ENCODE measurements around the gene MED12L.

MED12L gene

DNA sequence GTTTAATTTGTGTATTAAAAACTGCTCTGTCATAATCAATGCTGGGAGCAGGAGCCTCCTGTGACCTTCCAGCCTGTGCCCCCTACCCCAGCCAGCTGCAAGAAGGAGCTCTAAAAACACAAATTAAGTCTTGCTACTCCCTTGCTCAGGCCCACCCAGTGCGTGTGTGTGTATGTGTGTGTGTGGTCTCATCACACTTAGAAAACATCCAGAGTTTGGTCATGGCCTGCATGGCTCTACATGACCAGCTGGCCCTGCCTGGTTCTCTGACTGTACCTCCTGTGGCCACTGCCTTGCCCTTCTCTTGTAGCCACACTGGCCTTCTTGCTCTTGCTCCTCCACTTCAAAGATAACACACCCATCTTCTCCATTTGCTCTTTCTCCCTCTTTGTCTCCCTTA, 179.1 kb downstream of the MED12L start:
- TF ChIP-seq TAF1 (IDR thresholded peaks at IDR 0.05; ENCODE audit: borderline replicate concordance, insufficient read depth, low read length) (no peak), POLR2AphosphoS5 (IDR thresholded peaks at IDR 0.05; ENCODE audit: low read depth, low read length) (no peak), REST (IDR thresholded peaks at IDR 0.05; ENCODE audit: insufficient read depth in 1 of 2, low read depth in 2 of 2, low read length in 2 of 2) (no peak), SIN3A (IDR thresholded peaks at IDR 0.05; ENCODE audit: borderline replicate concordance, insufficient read depth, low read length) (no peak), FOXP2 (optimal IDR thresholded peaks at IDR 0.05; ENCODE audit: borderline replicate concordance, extremely low read depth, extremely low read length, insufficient read depth) (no peak)

- no peak for TF ChIP-seq REST (IDR thresholded peaks at IDR 0.05; ENCODE audit: insufficient read depth in 1 of 2, low read depth in 2 of 2, low read length in 2 of 2)
- TF ChIP-seq FOXP2 (optimal IDR thresholded peaks at IDR 0.05; ENCODE audit: borderline replicate concordance, extremely low read depth, extremely low read length, insufficient read depth), result no peak
- TF ChIP-seq TAF1 (IDR thresholded peaks at IDR 0.05; ENCODE audit: borderline replicate concordance, insufficient read depth, low read length), result no peak
- TF ChIP-seq POLR2AphosphoS5 (IDR thresholded peaks at IDR 0.05; ENCODE audit: low read depth, low read length), result no peak
- TF ChIP-seq SIN3A (IDR thresholded peaks at IDR 0.05; ENCODE audit: borderline replicate concordance, insufficient read depth, low read length), result no peak
Measured at GRCh38 chr3:151265166-151265565, 179.7 kb downstream of the MED12L start.

DNA sequence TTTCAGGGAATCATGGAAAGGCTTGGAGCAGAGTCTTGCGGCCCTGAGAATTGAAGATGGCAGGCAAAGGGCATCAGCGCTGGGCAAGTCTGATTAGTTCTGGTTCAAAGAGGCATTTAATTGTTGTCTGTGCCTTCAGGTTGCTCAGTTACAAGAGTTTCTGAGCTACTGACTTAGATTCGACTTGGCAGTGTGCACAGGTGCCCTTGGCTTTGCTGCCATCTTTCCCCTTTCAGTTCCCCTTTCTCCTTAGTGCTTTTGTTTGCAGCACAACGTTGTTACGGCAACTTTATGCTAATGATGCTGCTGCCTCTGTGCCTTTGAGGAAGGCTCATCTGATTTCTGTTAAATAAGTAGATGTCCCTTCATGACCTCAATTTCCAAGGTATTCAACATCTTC, 180.4 kb downstream of the MED12L start:
- TF ChIP-seq SIN3A (IDR thresholded peaks at IDR 0.05; ENCODE audit: borderline replicate concordance, insufficient read depth, low read length) (no peak), POLR2AphosphoS5 (IDR thresholded peaks at IDR 0.05; ENCODE audit: low read depth, low read length) (no peak), TAF1 (IDR thresholded peaks at IDR 0.05; ENCODE audit: borderline replicate concordance, insufficient read depth, low read length) (no peak), FOXP2 (optimal IDR thresholded peaks at IDR 0.05; ENCODE audit: borderline replicate concordance, extremely low read depth, extremely low read length, insufficient read depth) (no peak), REST (IDR thresholded peaks at IDR 0.05; ENCODE audit: insufficient read depth in 1 of 2, low read depth in 2 of 2, low read length in 2 of 2) (no peak)

DNA sequence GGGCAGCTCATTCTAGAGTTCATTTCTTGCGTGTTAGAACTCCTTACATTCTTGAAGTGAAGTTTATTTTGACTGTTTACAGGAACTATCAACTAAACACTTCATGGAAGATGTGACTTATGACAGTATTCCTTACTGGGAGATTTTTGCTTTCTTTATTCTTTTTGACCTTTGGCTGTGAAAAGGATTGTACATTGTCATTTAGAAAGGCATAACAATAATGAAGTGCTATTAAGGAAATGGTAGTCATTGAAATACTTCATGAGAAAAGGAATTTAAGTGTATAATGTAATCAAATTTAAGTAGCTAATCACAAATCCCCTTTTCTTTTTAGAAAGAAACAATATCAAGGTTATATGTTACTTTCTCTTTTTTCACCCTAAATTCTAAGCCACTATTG, 181.6 kb downstream of the MED12L start:
- TF ChIP-seq SIN3A (IDR thresholded peaks at IDR 0.05; ENCODE audit: borderline replicate concordance, insufficient read depth, low read length) (no peak), TAF1 (IDR thresholded peaks at IDR 0.05; ENCODE audit: borderline replicate concordance, insufficient read depth, low read length) (no peak), POLR2AphosphoS5 (IDR thresholded peaks at IDR 0.05; ENCODE audit: low read depth, low read length) (no peak), FOXP2 (optimal IDR thresholded peaks at IDR 0.05; ENCODE audit: borderline replicate concordance, extremely low read depth, extremely low read length, insufficient read depth) (no peak), REST (IDR thresholded peaks at IDR 0.05; ENCODE audit: insufficient read depth in 1 of 2, low read depth in 2 of 2, low read length in 2 of 2) (no peak)
